Measurements from ENCODE around the gene ECE1. TPM values are rescaled to one million over a fixed set of nuclear protein-coding genes. Genes with fewer than 3 reads are reported as not detected.

Gene ECE1
- total and polyA plus RNA-seq, 2 of the 4 experiments (the other 2 are of a cell fraction), result 61.8 to 124 TPM

DNA sequence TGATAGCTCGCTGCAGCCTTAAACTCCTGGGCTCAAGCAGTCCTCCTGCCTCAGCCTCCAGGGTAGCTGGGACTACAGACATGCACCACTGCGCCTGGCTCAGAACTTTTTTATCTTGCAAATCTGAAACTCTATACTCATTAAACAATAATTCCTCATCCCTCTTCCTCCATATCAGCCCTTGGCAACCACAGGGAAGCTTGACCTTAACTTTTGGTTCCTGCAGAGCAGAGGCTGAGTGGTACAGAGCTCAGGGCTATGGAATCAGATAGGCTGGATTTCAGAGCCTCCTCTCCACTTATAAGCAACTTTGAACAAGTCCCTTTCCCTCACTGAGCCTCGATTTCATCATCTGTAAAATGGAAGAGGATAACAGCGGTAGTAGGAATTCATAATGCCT, 47.4 kb downstream of the ECE1 start:
- H2AK9ac ChIP-seq (replicated peaks; ENCODE audit: low read depth, low read length, poor library complexity), result no peak overlapping the region
- H3K79me1 ChIP-seq (ENCODE audit: low read depth in 1 of 2, low read length in 2 of 2), result peaks cover 9 to 43% of the 10 kb centered on the region in 2 experiments
- intact Hi-C loops (cut with micrococcal nuclease) (no loop called here), dilution Hi-C loops (cut with HindIII; ENCODE audit: low sequenced_read_pairs, unreplicated experiment) (no loop called here), in situ Hi-C loops (cut with MboI; ENCODE audit: low sequenced_read_pairs) (no loop called here)
- no peak overlapping the region for H3K14ac ChIP-seq (replicated peaks; ENCODE audit: low read depth, low read length)
- no peak overlapping the region for H2BK5ac ChIP-seq (ENCODE audit: low read depth, low read length, poor library complexity, severe bottlenecking)
- DNase-seq, result no peak
- H3K18ac ChIP-seq (ENCODE audit: low read depth, low read length), result no peak overlapping the region
- H3K36me3 ChIP-seq (ENCODE audit: control insufficient read depth, insufficient read depth, low read length), result peaks cover 74% of the 10 kb centered on the region
- peaks cover 10% of the 10 kb centered on the region for H3K4me1 ChIP-seq (ENCODE audit: control insufficient read depth, insufficient read depth, low read length)
- H3K27ac ChIP-seq (ENCODE audit: insufficient read depth, low read length), result no peak overlapping the region
- no peak overlapping the region for H2BK20ac ChIP-seq (ENCODE audit: low read depth, low read length)
- WGBS, 2 experiments (ENCODE audit: extremely low coverage in 2 of 2, insufficient read length in 1 of 2), result no CpG with 5 or more reads among the region's 4 CpGs
- no peak overlapping the region for H2AK5ac ChIP-seq (ENCODE audit: low read depth, low read length)
- CTCF ChIA-PET, result interaction anchor here (0.6 to 0.8 kb wide), 2 partner anchors 9 to 27 kb away, joined by 3 read pairs; no protein-coding TSS in a partner anchor
- no peak overlapping the region for H3K23ac ChIP-seq (ENCODE audit: low read depth, low read length)
- BruUV-seq (replicated peaks), result no TSS peak
- H3K9me1 ChIP-seq (ENCODE audit: insufficient read depth, low read length), result peaks cover 17% of the 10 kb centered on the region; the same call in 1 of the 2 replicates
- H4K20me1 ChIP-seq (ENCODE audit: insufficient read depth, low read length), result peaks cover 3% of the 10 kb centered on the region; the same call in 1 of the 2 replicates
- H3K4me2 ChIP-seq (ENCODE audit: low read depth, low read length), result no peak overlapping the region
- H3K9me3 ChIP-seq (ENCODE audit: control insufficient read depth, insufficient read depth, low read length), result no peaks in the 10 kb centered on the region
- H4K5ac ChIP-seq (ENCODE audit: low read depth, low read length), result no peak overlapping the region
- no peak overlapping the region for H4K8ac ChIP-seq (ENCODE audit: low read depth in 2 of 2, low read length in 2 of 2)
- no peak for TF ChIP-seq BHLHE40 (IDR thresholded peaks at IDR 0.05; ENCODE audit: low read depth, low read length)
- no peak for TF ChIP-seq CHD1 (IDR thresholded peaks at IDR 0.05; ENCODE audit: low read depth, low read length)
- TF ChIP-seq, protein P1, sequence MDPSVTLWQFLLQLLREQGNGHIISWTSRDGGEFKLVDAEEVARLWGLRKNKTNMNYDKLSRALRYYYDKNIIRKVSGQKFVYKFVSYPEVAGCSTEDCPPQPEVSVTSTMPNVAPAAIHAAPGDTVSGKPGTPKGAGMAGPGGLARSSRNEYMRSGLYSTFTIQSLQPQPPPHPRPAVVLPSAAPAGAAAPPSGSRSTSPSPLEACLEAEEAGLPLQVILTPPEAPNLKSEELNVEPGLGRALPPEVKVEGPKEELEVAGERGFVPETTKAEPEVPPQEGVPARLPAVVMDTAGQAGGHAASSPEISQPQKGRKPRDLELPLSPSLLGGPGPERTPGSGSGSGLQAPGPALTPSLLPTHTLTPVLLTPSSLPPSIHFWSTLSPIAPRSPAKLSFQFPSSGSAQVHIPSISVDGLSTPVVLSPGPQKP (IDR thresholded peaks at IDR 0.05; ENCODE audit: borderline replicate concordance, low read depth, low read length), result no peak
- TF ChIP-seq RFX5 (IDR thresholded peaks at IDR 0.05; ENCODE audit: low read depth, low read length), result no peak
- no peak for TF ChIP-seq NFE2L2 (IDR thresholded peaks at IDR 0.05; ENCODE audit: low read depth, low read length)
- TF ChIP-seq RCOR1 (IDR thresholded peaks at IDR 0.05; ENCODE audit: insufficient replicate concordance, low read length), result no peak
- TF ChIP-seq MAZ (IDR thresholded peaks at IDR 0.05; ENCODE audit: borderline replicate concordance, low read depth, low read length), result no peak
- TF ChIP-seq, protein P2, sequence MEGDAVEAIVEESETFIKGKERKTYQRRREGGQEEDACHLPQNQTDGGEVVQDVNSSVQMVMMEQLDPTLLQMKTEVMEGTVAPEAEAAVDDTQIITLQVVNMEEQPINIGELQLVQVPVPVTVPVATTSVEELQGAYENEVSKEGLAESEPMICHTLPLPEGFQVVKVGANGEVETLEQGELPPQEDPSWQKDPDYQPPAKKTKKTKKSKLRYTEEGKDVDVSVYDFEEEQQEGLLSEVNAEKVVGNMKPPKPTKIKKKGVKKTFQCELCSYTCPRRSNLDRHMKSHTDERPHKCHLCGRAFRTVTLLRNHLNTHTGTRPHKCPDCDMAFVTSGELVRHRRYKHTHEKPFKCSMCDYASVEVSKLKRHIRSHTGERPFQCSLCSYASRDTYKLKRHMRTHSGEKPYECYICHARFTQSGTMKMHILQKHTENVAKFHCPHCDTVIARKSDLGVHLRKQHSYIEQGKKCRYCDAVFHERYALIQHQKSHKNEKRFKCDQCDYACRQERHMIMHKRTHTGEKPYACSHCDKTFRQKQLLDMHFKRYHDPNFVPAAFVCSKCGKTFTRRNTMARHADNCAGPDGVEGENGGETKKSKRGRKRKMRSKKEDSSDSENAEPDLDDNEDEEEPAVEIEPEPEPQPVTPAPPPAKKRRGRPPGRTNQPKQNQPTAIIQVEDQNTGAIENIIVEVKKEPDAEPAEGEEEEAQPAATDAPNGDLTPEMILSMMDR (conservative IDR thresholded peaks at IDR 0.05; ENCODE audit: low read depth, low read length), result no peak
- TF ChIP-seq, protein P3, sequence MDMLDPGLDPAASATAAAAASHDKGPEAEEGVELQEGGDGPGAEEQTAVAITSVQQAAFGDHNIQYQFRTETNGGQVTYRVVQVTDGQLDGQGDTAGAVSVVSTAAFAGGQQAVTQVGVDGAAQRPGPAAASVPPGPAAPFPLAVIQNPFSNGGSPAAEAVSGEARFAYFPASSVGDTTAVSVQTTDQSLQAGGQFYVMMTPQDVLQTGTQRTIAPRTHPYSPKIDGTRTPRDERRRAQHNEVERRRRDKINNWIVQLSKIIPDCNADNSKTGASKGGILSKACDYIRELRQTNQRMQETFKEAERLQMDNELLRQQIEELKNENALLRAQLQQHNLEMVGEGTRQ (IDR thresholded peaks at IDR 0.05; ENCODE audit: low read depth, low read length), result no peak
- no peak for TF ChIP-seq CEBPB (IDR thresholded peaks at IDR 0.05; ENCODE audit: low read depth, low read length)
- no peak for TF ChIP-seq POLR2A (IDR thresholded peaks at IDR 0.05; ENCODE audit: low read depth, low read length)
- TF ChIP-seq FOS (IDR thresholded peaks at IDR 0.05; ENCODE audit: low read depth, low read length), result no peak
- TF ChIP-seq MXI1 (IDR thresholded peaks at IDR 0.05; ENCODE audit: borderline replicate concordance, low read depth, low read length), result no peak
- no peak for TF ChIP-seq MAFK (IDR thresholded peaks at IDR 0.05; ENCODE audit: low read depth, low read length)
- TF ChIP-seq SMC3 (IDR thresholded peaks at IDR 0.05; ENCODE audit: low read depth, low read length), result no peak
- TF ChIP-seq RAD21 (IDR thresholded peaks at IDR 0.05; ENCODE audit: low read length), result no peak
- no peaks in the 10 kb centered on the region for H3K27me3 ChIP-seq (ENCODE audit: control insufficient read depth, insufficient read depth, low read length)
- H2BK15ac ChIP-seq (ENCODE audit: low read depth, low read length), result no peak overlapping the region
- H4K91ac ChIP-seq (ENCODE audit: insufficient read depth, low read depth, low read length), result no peak overlapping the region
- H2BK120ac ChIP-seq (ENCODE audit: low read depth, low read length), result no peak overlapping the region
- no peak overlapping the region for H3K56ac ChIP-seq (ENCODE audit: extremely low read depth, insufficient read depth, low read length)
- no peak overlapping the region for H3K4me3 ChIP-seq (ENCODE audit: insufficient read depth, low read depth, low read length)
- H2AFZ ChIP-seq (replicated peaks; ENCODE audit: low read length, poor library complexity), result no peak overlapping the region
- H3K4ac ChIP-seq (ENCODE audit: low read depth, low read length), result no peak overlapping the region
- no peak overlapping the region for H3K9ac ChIP-seq (ENCODE audit: low read depth, low read length)
- ATAC-seq (ENCODE audit: low read depth), result no peak
- POLR2A ChIA-PET (ENCODE audit: unreplicated experiment), result no interaction called here

Measured in IMR-90 (cell line).